MCF 10A (cell line): Measurements from ENCODE around the gene RPS21. TPM values are rescaled to one million over a fixed set of nuclear protein-coding genes. Genes with fewer than 3 reads are reported as not detected.

Experiments
- BruUV-seq: library from RNA; stranded (reverse); fragments of 400-500 nt; replicated peaks from 2 replicates; lab custom pipeline; 2021; lab: Mats Ljungman, UMichigan
- CTCF ChIA-PET: fragments of 300-600 bp; sonication (Branson Sonifier 250); formaldehyde crosslinking; extraction: SDS; loops from one replicate; lab custom pipeline; 2021; ENCODE audit warnings: antibody characterized with exemption, inconsistent platforms; lab: Yijun Ruan, JAX
- POLR2A ChIA-PET: fragments of 300-600, 350-650 bp; sonication (Branson Sonifier 250); formaldehyde crosslinking; extraction: SDS; loops from one replicate; lab custom pipeline; 2020; ENCODE audit warnings: antibody characterized with exemption, inconsistent platforms; lab: Yijun Ruan, JAX
- DNase-seq: peaks from one replicate; pipeline ENCODE4 v3.0.0-alpha.2; 2018; ENCODE audit not compliant: unreplicated experiment
- H3K27ac Mint-ChIP-seq: one replicate; pipeline ENCODE4 v1.8.0; 2022; ENCODE audit warnings: mild to moderate bottlenecking, low read depth, mixed read lengths; ENCODE audit not compliant: unreplicated experiment
- H3K27me3 Mint-ChIP-seq: one replicate; pipeline ENCODE4 v1.8.0; 2022; ENCODE audit warnings: mixed read lengths; ENCODE audit not compliant: insufficient read depth, unreplicated experiment
- H3K36me3 Mint-ChIP-seq: one replicate; pipeline ENCODE4 v1.8.0; 2022; ENCODE audit warnings: mild to moderate bottlenecking, moderate library complexity, mixed read lengths; ENCODE audit not compliant: insufficient read depth, unreplicated experiment
- H3K4me1 Mint-ChIP-seq: one replicate; pipeline ENCODE4 v1.8.0; 2022; ENCODE audit warnings: mixed read lengths; ENCODE audit not compliant: insufficient read depth, unreplicated experiment
- H3K4me3 Mint-ChIP-seq: one replicate; pipeline ENCODE4 v1.8.0; 2022; ENCODE audit warnings: mild to moderate bottlenecking, moderate library complexity, mixed read lengths; ENCODE audit not compliant: unreplicated experiment
- H3K9me3 Mint-ChIP-seq: one replicate; pipeline ENCODE4 v1.8.0; 2022; ENCODE audit warnings: mixed read lengths; ENCODE audit not compliant: unreplicated experiment
- CTCF ChIP-seq: fragments of 200-600 bp; IDR thresholded peaks from one replicate; pipeline ENCODE4 v1.8.0; 2022; ENCODE audit warnings: antibody characterized with exemption, mild to moderate bottlenecking; ENCODE audit not compliant: unreplicated experiment
- intact Hi-C: fragments of 100-400 bp; cut with micrococcal nuclease; formaldehyde crosslinking; loops from 2 replicates; pipeline ENCODE4 v1.14.1; 2022
- total RNA-seq: library from RNA; stranded (reverse); gene quantifications from 2 replicates; pipeline ENCODE4 v1.2.3, GENCODE V29; 2022

The RPS21 gene
- total RNA-seq, 1 experiment from 2014 or later = 2,055 TPM

DNA sequence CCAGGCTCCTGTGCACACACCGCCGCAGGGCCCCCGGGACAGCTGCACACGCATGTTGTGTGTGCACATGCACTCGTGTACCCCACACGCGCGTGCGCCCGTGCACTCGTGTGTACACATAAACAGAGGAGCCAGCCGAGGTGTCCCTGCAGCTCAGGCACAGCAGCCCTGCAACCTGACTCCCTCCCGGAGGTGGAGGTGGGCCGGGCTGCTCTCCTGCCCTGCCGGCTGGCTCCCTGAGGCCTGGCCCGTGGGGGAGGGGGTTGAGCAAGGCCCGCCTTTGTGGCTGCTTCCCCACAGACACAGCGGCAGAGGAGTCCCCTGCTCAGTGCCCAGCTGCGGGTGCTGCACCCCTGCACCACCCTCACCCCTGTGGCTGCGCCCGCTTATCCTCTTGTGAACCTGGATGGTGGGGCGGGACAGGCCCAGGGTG, 39.8 kb downstream of the RPS21 start:
- ChIA-PET CTCF (interaction anchor here (0.6 kb wide), 1 partner anchor 16 kb away, joined by 4 read pairs; no protein-coding TSS in a partner anchor), POLR2A (interaction anchor here (0.6 kb wide), 1 partner anchor 218 kb away, joined by 3 read pairs; no protein-coding TSS in a partner anchor)
- intact Hi-C loops = no loop called here
- Mint-ChIP-seq H3K27me3 (peaks cover 7% of the 10 kb centered on the region), H3K36me3 (no peaks in the 10 kb centered on the region), H3K4me3 (no peak overlapping the region), H3K9me3 (no peaks in the 10 kb centered on the region), H3K27ac (no peak overlapping the region), H3K4me1 (no peaks in the 10 kb centered on the region)
- no TSS peak for BruUV-seq
- no peak for TF ChIP-seq CTCF
- DNase-seq = no peak

- Mint-ChIP-seq H3K36me3 (no peaks in the 10 kb centered on the region), H3K4me1 (no peaks in the 10 kb centered on the region), H3K4me3 (no peak within 1 kb of the TSS), H3K27me3 (peaks cover 7% of the 10 kb centered on the region), H3K27ac (no peak within 1 kb of the TSS), H3K9me3 (no peaks in the 10 kb centered on the region)
- intact Hi-C loops = no loop called here
- no peak for TF ChIP-seq CTCF
- ChIA-PET POLR2A (interaction anchor here (0.6 to 0.7 kb wide), 2 partner anchors 20 to 217 kb away, joined by 3 read pairs; partner anchors contain the start of gene CABLES2), CTCF (interaction anchor here (0.5 to 0.6 kb wide), 2 partner anchors 17 to 242 kb away, joined by 3 to 4 read pairs; no protein-coding TSS in a partner anchor)
- BruUV-seq = no TSS peak
- no peak for DNase-seq
Measured at GRCh38 chr20:62427172-62428001, 40.5 kb downstream of the RPS21 start, which contains the start of gene RBBP8NL. Gene RBBP8NL (minus strand): TSS chr20:62427539. CDS start chr20:62419647, 7,892 bp downstream.

- intact Hi-C loops = no loop called here
- no peaks in the 10 kb centered on the region for H3K4me1 Mint-ChIP-seq
- no peaks in the 10 kb centered on the region for H3K36me3 Mint-ChIP-seq
- no TSS peak for BruUV-seq
- H3K27ac Mint-ChIP-seq = no peak overlapping the region
- H3K4me3 Mint-ChIP-seq = no peak overlapping the region
- DNase-seq = no peak
- ChIA-PET POLR2A (no interaction called here), CTCF (no interaction called here)
- H3K9me3 Mint-ChIP-seq = no peaks in the 10 kb centered on the region
- no peak for TF ChIP-seq CTCF
- H3K27me3 Mint-ChIP-seq = peaks cover 7% of the 10 kb centered on the region
Measured at GRCh38 chr20:62428002-62428372, 41.1 kb downstream of the RPS21 start.
